HG03097 (cell line): ENCODE measurements around the gene UPK2.
"Not testable (repeated sequence)": the region's sequence is repeated elsewhere in the genome, so short reads cannot be mapped to it uniquely, and the experiment has no call there.

Source experiments
- ATAC-seq: cut with Tn5 transposase; IDR thresholded peaks from one replicate; pipeline ENCODE4 v1.9.1; 2021; ENCODE audit not compliant: unreplicated experiment, low FRiP score

Gene UPK2

DNA sequence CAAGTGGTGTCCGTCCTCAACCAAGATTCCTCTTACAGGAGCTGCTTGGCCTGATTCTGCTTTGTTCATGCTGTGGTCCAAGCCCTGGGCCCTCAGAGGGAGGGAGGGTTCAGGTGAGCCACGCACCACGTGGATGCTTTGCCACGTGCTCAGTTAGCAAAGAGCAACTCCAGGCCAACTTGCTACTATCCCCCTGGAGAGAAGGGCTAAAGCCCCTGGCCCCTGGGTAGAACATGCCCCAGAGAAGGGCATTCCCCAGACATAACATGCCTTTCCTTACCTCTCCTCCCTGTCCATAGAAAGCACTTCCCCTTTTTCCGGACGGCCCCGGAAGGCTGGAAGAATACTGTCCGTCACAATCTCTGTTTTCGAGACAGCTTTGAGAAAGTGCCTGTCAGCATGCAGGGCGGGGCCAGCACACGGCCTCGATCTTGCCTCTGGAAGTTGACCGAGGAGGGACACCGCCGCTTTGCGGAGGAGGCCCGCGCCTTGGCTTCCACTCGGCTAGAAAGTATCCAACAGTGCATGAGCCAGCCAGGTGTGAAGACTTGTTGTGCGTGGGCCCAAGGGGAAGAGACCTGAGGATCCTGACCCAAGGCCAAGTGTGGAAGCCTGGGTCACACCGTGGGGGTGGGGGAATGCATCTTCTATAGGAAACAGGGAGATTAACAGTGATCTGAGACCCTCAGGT, 24.2 kb downstream of the UPK2 start:
- no peak for ATAC-seq

DNA sequence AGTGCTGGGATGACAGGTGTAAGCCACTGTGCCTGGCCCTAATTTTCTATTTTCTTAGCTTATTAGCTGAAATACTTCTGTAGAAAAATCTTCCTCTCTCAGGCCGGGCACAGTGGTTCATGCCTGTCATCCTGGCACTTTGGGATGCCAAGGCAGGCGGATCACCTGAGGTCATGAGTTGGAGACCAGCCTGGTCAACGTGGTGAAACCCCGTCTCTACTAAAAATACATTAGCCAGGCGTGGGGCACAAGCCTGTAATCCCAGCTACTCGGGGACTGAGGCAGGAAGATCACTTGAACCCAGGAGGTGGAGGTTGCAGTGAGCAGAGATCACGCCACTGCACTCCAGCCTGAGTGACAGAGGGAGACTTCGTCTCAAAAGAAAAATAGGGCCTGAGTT, 28.2 kb downstream of the UPK2 start:
- ATAC-seq = not testable (repeated sequence)

DNA sequence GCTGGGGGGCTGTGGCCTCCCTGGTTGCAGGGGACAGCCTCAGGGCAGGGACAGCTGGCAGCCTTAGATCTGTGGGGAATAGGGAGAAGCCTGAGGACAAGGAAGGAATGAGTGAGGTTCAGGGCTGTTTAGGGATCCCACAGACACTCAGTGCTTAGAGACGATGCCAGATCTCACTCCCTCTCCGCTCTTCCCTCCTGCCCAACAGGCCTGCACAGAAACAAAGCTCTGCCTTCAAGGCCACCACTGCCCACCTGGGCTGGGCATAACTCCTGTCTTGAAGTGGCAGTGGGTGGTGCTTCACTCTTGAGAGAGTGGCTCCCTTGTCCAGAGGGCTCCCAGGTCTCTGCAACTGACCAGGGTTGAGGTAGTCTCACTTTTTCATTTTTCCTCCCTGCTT, 28.7 kb downstream of the UPK2 start:
- ATAC-seq = no peak

DNA sequence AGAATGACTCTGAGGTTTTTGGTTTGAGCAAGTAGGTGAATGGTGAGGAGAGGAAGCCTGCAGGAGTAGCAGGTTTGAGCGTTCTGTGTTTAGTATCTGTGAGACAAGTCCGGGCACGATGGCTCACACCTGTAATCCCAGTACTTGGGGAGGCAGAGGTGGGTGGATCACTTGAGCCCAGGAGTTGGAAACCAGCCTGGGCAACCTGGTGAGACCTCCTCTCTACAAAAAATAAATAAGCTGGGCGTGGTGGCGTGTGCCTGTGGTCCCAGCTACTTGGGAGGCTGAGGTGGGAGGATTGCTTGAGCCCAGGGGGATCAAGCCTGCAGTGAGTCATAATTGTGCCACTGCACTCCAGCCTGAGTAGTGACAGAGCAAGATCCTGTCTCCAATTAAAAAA, 32.2 kb downstream of the UPK2 start:
- ATAC-seq = no peak

DNA sequence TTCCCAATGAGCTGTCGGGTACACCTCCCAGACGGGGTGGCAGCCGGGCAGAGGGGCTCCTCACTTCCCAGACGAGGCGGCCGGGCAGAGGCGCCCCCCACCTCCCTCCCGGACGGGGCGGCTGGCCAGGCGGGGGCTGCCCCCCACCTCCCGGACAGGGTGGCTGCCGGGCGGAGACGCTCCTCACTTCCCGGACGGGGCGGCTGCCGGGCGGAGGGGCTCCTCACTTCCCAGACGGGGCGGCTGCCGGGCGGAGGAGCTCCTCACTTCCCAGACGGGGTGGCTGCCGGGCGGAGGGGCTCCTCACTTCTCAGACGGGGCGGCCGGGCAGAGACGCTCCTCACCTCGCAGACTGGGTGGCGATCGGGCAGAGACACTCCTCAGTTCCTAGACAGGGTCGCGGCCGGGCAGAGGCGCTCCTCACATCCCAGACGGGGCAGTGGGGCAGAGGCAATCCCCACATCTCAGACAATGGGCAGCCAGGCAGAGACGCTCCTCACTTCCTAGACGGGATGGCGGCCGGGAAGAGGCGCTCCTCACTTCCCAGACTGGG, 35.5 kb downstream of the UPK2 start:
- ATAC-seq = not testable (repeated sequence)

DNA sequence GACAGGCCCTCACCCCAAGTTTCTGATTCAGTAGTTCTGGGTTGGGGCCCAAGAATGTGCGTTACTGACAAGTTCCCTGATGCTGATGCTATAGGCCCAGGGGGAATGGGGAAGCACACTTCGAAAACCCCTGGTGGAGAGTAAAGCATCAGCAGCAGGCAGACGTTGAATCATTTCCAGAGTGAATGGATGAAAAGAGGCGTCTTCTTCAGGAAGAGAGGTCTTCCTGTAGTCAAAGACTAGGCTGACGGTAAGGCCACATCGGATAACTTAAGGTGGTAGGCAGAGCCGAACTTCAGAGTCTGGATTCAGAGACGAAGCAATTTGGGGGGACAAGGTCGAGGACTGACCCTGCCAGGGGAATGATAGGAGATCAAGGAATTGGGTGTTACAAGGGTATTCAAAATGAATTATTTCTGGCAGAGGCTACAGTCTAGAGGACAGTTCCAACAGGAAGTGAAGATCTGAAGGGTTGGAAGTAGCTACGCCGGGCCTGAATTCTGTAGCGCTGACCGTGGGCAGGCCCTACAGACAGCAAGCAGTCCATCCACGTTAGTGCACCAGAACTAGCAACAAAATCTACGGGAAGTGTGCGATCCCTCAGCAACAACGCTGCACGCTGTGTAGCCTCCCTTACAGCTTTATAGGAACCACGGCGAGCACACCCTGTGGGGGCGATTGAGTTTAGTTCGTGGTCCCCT, 41.0 kb downstream of the UPK2 start:
- peak; percentile 3 for ATAC-seq

DNA sequence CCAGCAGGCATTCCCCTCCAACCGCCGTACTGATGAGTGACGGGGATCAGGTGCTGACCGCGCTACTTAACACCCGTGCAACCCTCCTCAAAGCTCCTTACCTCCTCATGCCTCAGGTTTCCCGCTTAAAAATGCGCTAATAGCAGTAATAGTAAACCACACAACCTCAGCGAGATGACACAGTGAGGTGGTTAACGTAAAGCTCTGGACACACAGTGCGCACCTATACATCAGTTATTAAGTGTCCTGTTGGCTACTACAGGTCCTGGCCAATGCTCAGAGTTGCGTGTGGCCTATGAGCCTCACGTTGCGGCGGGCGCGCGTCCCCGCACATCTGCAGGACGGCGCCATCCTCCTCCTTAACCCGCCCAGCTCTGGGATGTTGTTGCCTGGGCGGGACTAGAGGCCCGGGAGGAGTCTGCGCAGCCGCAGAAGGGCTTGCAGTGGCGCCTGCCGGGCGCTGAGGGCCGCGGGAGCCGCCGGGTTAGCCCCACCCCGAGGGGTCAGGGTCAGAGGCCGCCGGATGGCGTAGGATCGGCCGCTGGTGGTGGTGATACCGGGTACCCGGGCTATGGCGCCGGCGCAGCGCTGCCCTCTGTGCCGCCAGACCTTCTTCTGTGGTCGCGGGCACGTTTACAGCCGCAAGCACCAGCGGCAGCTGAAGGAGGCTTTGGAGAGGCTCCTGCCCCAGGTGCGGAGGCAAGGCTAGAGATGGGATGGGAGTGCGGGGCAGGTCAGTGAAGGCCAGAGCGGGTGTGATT, 41.7 kb downstream of the UPK2 start, which contains the start of gene CENATAC:
TSS of gene CENATAC (plus strand) at position 512 of the 761 bp plus-strand sequence. CDS start at position 572, 60 bp downstream.
- ATAC-seq = peak; percentile 87

DNA sequence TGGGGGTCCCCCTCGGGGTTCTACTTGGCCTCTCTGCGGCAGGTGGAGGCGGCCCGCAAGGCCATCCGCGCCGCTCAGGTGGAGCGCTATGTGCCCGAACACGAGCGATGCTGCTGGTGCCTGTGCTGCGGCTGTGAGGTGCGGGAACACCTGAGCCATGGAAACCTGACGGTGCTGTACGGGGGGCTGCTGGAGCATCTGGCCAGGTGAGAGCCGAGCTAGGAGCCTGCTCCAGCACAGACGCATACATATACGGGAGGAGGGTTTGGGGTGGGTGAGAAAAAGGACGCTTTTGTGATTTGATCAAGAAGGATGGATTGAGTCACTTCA, 42.3 kb downstream of the UPK2 start:
- no peak for ATAC-seq

DNA sequence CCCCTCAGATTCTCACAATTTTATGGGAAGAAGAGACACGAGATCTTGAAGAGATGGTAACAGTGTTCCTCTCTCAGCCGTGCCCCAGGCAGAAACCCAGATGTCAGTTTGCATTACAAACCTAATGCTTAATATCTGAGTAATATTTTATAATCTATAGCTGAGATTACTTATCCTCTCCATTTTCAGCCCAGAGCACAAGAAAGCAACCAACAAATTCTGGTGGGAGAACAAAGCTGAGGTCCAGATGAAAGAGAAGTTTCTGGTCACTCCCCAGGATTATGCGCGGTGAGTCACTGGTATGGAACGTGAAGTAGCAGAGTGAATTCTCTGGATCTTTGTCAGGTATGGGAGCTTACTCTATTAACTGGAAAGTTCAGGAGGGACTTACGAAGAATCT, 42.7 kb downstream of the UPK2 start:
- no peak for ATAC-seq

DNA sequence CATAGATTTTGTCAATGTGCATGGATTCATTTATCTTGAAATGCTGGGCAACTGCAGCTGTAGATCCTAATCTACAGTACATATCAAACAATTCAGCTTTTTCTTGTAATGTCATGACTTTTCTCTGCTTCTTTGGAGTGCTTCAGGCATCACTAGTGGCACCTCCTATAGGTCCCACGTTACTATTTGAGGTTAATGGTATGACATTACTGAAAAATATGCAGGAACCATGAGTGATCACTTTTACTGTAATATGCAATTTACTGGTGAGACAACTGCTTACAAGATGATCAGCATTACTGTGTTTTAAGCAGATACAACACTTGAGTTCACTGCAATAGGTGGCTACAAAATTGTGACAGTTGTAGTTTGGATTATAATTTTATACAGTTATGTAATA, 44.8 kb downstream of the UPK2 start:
- ATAC-seq = no peak

DNA sequence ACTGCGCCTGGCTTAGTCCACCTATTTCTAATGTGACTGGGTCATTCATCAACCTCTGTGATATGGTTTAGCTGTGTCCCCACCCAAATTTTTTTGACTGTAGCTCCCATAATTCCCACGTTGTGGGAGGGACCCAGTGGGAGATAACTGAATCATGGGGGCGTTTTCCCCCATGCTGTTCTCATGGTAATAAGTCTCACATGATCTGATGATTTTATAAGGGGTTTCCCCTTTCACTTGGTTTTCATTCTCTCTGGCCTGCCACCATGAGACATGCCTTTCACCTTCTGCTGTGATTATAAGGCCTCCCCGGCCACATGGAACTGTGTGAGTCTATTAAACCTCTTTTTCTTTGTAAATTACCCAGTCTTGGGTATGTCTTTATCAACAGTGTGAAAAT, 50.6 kb downstream of the UPK2 start:
- ATAC-seq = no peak
